NCI-H1930 (cell line): ENCODE measurements around the gene EHBP1.

Source experiments
- DNase-seq, 2 experiments: peaks; one replicate each; lab custom pipeline; 2025; lab: John Stamatoyannopoulos, UW

Gene EHBP1

DNA sequence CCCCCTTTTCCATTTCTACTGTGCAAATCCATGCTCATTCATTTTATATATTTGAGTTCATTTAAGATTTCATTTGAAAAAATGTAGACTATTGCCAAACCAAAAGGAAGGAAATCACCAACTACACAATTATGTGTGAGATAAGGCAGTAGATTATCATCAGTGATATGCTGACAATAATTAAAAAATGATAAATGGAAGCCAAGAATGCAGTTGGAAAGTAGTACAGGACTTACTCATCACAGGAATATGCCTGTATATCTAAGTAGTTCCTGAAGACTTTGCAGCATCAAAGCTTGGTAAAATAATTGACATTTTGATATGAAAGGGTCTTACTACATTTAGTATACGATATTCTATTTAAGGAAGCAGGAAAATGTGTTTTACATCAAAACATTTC, 179.0 kb downstream of the EHBP1 start:
- no peak for DNase-seq

DNA sequence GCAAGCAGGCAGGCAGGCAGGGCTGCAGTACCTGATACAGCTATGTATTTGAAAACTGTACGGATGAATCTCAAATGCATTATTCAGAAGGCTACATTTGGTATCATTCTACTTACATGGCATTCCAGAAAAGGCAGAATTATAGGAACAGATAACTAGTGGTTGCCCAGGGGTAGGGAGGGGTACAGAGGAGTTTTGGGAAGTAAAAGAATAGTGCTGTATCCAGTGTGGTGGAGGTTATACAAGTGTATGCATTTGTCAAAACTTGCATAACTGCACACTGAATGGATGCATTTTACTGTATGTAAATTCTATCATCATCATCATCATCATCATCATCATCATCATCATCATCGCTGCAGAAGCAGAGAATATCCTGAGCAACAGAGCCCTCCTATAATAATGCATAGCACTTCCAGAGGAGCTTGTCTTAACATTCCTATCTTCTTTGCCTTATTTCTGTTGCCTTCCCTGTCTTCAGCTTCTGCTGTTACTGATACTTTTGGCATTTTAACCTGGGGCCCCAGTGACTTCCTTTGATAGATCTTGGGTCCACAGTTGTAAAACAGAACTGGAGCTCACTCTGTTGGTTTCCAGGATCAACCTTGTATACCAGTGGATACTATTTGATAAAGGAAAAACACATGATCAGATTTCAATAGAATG, 189.6 kb downstream of the EHBP1 start:
- no peak for DNase-seq

GRCh38 chr2:62895632-62896009, 190.1 kb downstream of the EHBP1 start:
- no peak for DNase-seq

DNA sequence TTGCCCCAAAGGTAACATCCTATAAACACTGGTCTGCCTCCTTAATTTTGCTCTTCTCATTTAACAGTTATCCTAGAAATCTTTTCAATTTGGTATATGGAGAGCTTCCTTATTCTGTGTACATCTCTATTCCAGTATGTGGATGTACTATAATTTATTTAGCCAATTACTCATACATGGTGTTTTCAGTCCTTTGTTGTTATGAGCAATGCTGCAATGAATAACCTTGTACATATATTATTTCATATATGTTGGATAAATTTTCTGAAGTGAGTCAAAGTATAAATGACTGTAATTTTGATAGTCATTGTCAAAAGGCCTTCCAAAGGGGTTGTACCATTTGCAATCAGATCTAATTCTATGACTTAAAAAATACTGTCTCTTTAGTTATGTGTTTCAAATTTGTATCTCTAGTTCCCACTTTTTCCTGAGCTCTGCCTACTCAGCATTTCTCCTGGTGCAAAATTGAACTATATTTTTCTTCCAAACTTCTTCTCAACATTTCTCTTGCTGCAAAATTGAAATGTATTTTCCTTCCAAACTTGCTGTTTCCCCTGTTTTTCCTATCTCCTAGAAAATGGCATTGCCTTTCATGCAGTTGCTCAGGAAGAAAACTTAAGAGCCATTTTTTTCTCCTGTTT, 191.8 kb downstream of the EHBP1 start:
- no peak for DNase-seq

- DNase-seq = no peak
These were observed 198.8 kb downstream of the EHBP1 start for GRCh38 chr2:62904344-62904743.

GRCh38 chr2:62908145-62908544, 202.6 kb downstream of the EHBP1 start:
- no peak for DNase-seq

- DNase-seq = no peak
These were observed 207.8 kb downstream of the EHBP1 start for GRCh38 chr2:62913311-62913710.

- no peak for DNase-seq
These were observed 213.5 kb downstream of the EHBP1 start for GRCh38 chr2:62919041-62919440.

DNA sequence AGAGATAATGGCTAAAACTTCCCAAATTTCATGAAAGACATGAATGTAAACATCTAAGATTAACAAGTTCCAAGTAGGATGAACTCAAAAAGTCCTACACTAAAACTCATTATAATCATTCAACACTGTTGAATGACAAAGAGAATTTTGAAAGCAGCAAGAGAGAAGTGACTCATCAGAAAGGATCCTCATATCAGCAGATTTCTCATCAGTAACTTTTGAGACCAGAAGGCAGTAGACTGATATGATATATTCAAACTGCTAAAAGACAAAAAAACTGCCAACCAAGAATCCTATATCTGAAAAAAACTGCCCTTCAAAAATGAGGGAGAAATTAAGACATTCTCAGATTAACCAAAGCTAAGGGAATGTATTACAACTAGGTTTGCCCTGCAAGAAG, 214.6 kb downstream of the EHBP1 start:
- no peak for DNase-seq

- DNase-seq = no peak
These were observed 217.7 kb downstream of the EHBP1 start for GRCh38 chr2:62923242-62923641.

DNA sequence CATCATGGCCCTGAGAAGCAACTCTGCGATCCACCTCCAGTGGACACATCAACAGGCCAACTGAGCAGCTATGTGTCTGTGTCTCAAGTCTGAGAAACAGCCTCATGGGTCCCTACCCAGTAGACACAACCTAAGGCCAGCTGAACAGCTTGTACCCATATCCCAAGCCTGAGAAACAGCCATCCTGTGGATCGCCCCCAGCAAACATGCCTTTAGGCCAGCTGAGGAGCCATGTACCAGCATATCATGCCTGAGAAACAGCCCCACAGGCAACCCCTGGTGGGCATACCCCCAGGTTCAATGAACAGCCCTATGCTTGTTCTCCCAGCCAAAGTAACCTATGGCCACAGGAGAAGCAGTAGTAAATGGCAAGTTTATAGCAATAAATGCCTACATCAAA, 218.4 kb downstream of the EHBP1 start:
- no peak for DNase-seq

GRCh38 chr2:62928015-62928414, 222.5 kb downstream of the EHBP1 start:
- no peak for DNase-seq

DNA sequence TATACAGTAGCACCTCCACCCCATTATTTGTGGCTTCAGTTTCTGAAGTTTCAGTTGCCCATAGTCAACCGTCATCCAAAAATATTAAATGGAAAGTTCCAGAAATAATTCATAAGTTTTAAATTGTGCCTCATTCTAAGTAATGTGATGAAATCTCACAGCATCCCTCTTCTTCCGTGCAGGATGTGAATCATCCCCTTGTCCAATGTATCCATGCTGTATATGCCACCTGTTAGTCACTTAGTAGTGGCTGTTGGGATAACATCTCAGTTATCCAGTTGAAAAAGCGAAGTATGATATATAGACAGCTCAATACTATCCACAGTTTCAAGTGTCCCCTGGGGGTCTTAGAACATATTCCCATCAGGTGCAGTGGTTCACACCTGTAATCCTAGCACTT, 226.0 kb downstream of the EHBP1 start:
- DNase-seq = no peak

DNA sequence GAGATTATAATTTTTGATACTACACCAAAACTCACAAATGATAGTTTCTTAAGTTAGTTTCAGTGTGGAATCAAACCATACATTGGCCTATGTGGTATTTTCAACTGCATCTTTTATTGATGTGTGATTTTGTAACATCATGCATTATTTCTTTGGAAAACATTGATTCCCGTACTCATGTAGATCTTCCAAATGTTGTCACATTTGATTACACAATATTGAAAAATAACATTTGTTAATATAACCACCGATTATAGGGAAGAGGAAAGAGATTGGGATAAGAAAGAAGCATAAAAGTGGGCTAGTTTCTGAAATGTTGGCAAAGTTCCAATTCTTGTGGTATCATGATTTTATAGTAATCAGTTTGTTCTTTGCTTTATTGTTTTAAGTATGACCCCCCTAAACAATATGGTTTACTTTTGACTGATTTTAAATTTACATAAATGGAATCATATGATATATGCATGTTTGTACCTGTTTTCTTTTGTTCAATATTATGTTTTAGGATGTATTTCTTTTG, 227.9 kb downstream of the EHBP1 start:
- no peak for DNase-seq

DNA sequence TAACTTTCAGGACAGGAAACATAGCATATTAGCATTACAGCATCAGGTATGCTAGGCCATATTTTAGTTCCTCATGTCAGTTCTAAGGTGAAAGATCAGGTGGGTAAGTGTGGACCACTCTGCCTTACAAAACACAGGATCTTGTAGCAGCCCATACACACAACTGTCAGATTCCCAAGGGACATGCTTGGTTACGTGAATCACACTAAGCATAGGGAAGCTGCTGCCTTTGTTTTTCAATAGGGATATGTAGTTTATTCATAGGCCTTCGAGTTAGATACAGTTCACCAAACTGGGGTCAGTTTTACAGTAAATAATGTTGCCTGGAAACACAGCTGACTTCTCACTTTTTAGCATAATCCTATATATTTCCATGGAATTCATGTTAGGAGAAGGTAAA, 229.0 kb downstream of the EHBP1 start:
- DNase-seq = no peak

- no peak for DNase-seq
These were observed 232.6 kb downstream of the EHBP1 start for GRCh38 chr2:62938126-62938525.

DNA sequence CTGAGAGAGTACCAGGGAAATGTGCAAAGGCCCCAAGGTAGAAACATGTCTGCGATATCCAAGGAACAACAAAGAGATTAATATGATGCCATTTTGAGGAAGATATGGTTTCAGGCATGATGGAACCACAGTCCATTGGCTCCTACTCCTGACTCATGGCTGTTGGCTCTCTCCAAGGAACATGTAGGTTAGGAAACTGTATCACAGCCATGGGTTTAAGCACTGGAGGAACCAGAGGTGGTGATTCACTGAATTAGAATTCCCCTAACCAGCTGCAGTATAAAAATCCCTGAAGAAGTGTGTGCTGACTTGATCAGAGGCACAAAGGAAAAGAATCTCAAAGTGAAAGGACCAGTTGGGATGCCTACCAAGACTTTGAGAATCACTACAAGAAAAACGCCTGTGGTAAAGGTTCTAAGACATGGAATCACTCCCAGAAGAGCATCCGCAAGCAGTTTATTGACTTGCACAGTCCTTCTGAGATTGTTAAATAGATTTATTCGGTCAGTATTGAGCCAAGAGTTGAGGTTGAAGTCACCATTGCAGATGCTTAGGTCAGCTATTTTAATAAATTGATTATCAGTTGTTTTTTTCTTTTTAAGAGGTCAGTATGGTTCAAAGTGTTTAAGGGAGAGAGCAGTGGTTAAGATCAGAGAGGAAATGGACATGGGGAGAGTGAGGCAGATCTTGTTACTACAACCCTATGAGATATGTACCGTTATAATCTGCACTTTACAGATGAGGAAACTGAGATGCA, 234.4 kb downstream of the EHBP1 start:
- no peak for DNase-seq

GRCh38 chr2:62940697-62941096, 235.2 kb downstream of the EHBP1 start:
- no peak for DNase-seq

- no peak for DNase-seq
These were observed 235.9 kb downstream of the EHBP1 start for GRCh38 chr2:62941413-62941812.

DNA sequence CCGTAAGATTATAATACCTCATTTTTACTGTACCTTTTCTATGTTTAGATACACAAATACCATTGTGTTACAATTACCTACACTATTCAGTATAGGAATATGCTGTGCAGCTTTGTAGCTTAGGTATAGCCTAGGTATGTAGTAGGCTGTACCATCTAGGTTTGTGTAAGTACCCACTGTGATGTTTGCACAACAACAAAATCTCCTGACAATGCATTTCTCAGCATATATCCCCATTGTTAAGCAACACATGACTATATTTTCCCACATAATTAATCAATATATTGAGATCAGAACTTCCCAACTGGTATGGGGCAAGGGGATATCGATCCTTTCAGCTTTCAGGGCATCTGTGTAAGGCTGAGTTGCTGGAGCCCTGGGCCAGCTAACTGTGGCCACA, 238.8 kb downstream of the EHBP1 start:
- no peak for DNase-seq

GRCh38 chr2:62947403-62947802, 241.9 kb downstream of the EHBP1 start:
- no peak for DNase-seq

- DNase-seq = no peak
These were observed 251.1 kb downstream of the EHBP1 start for GRCh38 chr2:62956651-62957050.

GRCh38 chr2:62958206-62958605, 252.7 kb downstream of the EHBP1 start:
- no peak for DNase-seq
